Putamen (tissue), 1 donor: ENCODE results near the gene PRRC1.
A peak's percentile ranks its signal among the peaks of the same experiment; 100 is the strongest.

Source experiments
- DNase-seq: peaks from one replicate; pipeline ENCODE4 v3.0.0-alpha.2; 2016; ENCODE audit warnings: low spot score

Gene PRRC1

DNA sequence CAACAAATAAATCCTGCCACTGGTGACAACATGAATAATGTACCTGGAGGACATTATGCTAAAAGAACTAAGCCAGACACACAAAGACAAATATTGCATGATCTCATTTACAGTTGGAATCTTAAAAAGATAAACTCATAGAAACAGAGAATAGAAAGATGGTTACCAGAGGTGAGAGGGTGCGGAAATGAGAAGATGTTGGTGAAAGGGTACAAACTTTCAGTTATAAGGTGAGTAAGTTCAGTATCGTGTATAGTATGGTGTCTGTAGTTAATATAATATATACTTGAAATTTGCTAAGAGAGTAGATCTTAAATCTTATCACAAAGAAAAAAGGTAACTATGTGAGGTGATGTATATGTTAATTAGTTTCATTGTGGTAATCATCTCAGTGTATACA, 63.3 kb downstream of the PRRC1 start:
- DNase-seq = no peak

DNA sequence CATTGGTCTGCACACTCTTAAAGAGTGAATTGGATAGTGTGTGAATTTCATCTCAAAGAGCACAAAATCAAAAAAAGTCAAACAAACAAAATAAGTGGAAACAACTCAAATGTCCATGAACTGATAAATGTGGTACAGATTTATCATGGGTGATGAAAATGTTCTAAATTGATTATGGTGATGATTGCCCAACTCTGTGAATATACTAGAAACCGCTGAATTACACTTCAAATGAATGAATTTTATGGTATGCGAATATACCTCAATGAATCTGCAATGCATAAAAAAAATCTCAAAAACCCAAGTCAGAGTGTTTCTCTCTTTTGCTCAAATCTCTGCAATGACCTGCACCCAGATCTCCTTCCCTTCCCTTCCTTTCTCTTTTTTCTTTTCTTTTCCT, 64.0 kb downstream of the PRRC1 start:
- DNase-seq = no peak

DNA sequence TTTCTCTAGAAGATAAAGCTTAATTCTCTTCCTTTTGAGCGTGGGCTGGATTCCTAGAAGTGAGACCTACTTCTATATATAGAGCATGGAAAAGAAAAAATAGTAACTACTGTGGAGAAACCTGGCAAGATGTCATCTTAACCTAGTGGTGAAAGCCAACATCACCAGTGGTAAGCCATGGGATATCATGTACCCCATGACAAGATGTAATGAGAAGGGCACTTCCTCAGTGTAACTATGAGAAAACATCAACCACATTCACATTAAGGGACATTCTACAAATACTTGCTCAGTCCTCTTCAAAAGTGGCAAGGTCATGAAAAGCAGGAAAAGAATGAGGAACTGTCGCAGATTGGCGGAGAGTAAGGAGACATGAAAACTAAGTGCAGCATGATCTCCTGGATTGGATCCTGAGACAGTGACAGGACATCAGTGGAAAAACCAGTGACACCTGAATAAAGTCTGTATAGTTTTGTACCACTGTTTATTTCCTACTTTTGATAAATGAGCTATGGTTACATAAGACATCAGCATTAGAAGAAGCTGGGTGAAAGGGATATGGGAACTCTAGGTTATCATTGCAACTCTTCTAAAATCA, 65.4 kb downstream of the PRRC1 start:
- peak; percentile 3 for DNase-seq

DNA sequence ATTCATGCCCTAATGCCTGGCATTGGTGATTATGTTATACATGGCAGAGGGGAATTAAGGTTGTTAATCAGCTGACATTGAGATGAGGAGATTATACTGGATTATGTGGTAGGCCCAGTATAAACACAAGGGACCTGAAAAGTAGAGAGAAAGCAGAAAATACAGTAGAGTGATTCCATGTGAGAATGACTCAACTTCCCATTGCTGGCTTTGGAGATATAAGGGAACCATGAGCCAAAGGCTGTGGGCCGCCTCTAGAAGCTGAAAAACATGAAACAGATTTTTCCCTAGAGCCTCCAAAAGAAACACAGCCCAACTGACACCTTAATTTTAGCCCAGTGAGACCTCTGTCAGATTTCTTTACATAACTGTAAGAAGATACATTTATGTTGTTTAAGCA, 66.4 kb downstream of the PRRC1 start:
- no peak for DNase-seq

DNA sequence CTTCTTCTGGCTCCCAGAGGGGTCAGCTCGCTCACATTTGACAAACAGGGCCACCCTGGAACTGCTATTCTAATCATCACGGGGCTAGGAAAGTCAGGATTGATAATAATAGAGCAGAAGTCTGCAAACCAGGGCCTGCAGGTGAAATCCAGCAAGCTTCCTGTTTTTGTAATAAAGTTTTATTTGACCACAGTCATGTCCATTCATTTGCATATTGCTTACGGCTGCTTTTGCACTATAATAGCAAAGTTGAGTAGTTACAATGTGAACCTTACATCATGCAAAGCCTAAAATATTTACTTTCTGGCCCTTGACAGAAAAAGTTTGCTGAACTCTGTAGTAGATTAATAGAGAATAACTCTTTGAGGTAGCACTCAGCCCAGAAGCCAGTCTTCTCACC, 68.2 kb downstream of the PRRC1 start:
- DNase-seq = no peak

DNA sequence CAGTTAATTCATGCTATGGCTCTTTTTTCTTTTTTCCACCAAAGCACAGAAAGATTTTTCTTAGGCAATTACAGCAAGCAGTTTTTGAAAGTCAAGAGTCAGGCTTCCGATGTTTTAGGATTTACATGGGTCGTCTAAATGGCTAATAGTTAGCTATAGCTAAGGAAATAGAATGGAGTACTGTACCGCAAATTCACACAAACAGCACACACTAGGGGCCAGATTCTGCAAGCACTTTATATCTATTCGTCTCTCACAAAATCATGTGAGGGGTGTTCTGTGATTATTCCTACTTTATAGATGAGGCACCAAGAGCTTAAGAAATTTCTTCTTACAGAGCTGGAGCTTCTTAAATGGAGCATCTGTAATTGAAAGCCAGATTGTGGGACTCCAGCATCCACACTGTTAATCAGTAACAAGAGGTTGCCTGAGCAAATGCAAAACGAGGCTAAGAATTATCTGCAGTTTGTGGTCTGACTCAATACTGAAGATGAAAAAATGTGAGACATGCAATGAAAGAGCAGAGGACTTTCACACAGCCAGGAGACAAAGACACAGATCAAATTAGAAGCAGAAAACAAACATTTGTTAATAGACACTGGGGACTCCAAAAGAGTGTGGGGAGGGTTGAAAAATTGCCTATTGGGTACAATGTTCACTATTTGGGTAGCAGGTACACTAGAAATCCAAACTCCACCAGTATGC, 68.8 kb downstream of the PRRC1 start:
- DNase-seq = no peak

DNA sequence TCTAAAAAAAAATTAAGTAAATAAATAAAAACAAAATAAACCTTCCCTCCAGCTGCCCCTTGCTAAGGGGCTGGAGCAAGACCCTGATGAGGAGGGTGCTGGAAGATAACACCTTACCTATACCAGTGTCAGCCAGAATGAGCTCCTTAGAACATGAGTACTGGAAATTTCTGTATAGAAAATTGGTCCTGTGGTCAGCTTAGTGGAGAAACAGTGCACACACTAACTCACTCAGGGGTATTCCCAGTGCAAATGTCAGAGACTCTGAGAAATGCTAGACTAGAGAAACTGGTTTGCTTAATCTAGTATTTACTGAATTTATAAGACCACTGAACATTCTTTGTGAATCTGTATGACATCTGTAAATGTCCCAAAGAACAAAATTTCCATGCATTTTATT, 69.4 kb downstream of the PRRC1 start:
- no peak for DNase-seq

DNA sequence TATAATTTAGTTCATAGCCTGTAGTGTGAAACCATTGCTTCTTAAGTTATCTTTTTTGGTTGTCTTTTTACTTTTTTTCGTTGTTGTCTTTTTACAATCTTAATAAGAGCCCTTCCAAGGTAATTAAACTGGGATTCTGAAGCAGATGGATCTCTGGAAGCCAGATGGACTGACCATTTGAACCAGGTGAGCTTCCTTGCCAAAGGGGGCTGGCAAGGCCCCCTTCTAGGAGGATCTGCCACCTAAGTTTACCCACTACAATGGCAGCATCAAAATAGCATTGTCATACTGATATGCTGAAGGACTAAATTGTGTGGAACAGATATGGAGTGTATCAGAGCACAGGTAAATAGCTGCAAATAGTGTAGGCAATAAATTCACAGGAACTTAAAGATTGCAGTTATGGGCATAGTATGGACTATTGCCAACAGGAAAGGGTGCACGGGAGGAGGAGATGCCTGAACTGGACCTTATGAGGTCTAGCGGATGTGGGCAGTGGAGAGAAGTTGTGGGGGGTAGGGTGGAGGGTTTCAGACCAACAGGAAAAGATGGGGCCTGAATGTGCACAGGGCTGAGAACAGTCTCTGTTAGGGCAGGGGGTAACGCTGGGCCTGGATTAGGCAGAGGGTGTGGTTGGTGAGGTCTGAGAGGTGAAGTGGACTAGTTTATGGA, 69.9 kb downstream of the PRRC1 start:
- no peak for DNase-seq

DNA sequence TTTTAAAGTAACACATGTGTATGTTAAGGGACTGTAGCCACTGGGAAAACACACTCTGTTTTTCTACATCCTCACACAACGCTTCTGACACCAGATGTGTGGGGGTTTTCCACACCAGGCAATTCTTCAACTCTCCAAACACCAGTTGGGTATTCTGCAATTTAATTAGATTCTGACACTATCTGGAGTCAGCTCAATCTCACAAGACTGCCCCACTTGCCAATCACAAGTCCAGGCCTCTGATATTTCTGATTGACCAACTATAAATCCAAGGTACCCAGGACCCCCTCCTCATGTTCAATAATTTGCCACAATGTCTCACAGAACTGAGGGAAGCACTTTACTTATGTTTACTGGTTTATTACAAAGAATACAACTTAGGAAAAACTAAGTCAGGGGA, 70.9 kb downstream of the PRRC1 start:
- DNase-seq = no peak

DNA sequence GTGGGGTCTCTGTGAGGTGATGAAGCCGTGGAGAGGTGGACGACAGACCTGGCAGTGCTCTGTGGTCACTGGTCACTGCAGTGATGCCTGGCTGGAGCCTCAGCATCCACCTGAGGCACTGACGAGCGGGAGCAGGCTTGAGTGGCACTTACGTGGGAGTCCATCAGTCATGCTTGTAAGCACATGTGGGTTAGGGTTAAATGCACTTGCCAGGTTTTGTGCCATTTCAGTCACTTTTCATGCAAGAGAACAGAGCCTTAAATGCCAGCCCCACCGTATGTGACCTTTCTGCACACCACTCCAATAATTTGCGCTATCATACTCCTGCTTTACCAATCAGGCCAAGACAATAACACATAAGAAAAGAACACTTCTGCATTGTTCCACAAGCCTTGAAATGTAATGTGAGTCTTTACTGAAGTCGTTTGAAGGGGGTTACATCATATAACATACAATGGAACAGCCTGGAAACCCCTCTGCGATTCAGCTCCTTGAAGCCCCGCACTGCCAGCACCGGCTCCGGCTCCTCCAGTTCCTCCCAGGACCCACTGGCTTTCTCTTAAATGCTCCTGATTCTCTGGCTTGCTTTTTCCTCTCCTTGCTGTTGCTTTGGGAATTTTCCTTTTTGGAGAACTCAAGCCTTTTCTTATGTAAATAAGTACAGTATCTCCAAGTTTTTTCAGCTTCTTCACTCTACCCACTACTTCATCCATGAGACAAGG, 72.0 kb downstream of the PRRC1 start:
- no peak for DNase-seq

DNA sequence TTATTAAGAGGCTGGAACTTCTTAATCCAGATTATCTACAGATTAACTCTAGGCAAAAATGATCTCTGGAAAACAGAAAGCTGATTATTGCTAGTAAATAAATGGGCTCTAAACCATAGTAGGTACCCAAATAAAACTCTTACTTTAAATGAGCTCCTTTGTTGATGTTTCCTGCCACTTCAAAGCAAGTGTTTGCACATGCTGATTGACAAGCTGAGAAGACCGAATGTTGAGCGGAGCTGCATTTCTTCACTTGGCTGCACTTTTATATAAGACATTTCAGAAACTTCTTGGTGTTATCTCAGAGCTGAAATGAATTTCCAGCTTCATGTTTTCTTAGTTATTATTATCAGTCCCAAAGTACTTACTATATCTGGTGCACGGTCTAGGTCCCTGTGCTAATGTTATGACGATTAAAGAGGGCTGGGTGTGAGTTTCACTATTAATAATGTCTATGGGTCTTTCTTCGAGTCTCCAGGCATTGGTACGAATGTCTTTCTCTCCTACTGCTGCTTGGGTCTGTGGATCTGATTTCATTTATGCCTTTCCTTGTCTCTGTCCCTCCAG, 72.8 kb downstream of the PRRC1 start:
- DNase-seq = no peak

DNA sequence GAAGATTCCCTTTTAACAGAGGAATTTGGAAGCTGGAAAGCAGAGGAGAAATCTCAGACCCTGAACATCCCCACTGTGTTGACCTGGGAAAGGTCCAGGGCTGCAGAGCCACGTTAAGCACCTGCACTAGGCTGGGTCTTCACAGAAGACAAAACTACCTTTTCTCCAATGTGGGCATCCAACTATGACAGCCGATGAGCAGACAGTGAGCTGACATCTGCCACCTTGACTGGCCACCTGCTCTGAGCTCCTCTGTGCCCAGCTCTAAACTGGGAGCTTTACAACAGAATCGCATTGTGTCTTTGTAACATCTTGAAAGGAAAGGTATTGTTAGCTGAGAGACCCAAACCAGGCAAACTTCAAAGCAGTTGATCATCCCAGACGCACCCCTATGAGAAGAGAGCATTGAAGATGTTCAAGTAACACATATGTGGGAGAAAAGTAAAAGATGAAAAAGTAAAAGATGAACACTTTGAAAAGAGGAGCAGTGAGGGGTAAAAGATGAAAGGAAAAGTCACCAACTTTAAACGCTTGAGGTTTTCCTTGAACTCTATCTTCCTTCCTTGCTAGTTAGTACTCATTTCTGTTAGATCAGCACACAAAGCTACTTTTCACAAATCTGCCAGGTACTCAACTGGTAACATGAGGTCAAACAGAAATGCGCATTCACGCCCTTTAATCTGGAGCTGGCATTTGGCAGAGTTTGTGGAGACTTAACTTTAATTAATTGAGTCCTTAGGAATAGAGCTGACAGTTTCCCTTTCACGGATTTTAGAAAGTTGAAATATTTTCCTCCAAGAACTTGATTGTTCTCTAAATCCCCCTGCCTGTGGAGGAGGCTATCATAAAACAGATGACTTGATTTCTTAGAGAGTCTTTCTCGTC, 78.3 kb downstream of the PRRC1 start:
- no peak for DNase-seq

DNA sequence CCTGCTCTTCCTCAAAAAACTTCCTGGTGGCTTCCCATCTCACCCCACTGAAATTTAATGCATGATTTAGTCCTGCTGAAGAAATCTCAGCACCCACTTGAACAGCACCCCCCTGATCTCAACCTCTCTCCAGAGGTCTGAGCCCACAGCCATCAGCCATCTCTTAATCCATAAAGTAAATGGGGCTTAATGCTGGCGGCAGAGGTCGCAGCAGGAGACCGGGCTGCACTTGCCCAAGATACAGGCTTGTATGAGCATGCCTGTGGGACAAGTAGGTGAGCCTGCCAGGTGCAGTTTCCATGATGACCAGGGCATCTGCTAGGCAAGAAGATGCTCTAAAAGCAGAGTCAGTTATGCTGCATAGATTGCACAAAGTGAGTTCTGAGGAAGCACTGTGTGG, 79.1 kb downstream of the PRRC1 start:
- no peak for DNase-seq

DNA sequence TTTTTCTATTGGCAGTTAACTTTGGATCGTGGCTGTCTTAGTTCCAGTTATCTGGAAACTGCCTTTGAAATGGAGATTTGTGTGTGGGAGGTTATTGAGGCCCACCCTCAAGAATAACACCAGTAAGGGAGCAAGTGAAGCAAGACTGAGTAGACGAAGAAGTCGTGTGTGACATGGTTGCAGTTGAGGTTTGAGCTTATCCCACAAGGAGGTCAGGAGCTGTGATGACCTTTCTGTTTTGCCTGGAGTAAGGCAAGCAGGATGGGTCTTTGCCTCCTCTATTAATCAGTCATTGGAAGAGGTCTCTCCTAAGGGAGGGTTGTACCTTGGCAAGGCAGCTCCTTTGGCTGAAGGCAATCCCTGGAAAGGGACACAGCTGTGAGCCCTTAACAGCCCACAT, 81.9 kb downstream of the PRRC1 start:
- DNase-seq = no peak

DNA sequence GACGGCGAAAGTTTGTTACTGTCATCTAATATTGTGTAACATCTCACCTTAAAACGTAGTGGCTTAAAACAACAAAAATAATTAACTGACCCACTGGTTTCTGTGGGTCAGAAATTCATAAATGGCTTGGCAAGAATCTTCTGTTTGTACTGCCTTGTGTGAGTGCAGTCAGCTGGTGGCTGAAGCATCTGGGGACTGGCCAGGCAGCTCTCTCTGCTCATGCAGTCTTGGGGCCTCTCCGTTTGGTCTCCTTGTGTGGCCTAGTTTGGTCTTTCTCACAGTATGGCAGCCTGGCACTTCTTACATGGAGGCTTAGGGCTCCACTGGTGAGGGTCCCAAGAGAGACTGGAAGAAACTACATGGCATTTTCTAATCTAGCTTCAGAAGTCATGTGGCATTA, 82.4 kb downstream of the PRRC1 start:
- no peak for DNase-seq

DNA sequence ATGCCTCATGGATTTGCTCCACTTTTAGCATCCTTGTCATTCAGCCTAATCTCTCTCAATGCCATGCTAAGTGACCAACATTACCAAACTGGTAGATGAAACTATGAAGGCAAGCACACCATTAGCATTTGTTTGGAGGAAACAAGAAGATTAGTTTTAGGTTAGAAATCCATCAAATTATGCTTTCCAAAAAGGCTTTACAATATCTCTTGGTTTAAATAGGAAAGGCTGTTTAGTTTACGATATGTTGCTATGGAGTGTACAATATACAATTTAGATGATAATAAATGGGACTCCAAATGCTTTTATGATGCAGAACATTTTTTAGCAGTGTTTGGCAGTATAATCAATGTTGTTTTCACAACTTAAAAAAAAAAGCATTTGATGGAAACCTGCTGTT, 83.7 kb downstream of the PRRC1 start:
- DNase-seq = no peak

DNA sequence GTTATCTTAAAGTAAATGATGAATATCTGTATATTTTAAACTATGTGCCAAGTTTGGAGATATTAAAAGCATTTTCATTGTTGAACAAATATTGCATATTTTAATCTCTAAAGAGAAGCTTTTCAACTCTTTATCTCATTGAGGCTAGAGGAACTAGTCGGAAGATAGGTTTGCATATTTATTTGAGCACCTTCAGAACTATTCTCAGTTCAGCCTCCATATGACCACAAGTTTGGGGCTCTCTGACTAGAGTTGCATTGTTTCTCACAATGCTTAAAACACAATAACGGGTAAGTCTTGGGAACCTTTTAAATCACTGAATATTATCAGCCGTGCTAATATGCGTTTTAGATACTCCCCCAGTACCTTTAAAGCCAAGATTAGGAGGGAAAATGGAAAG, 84.2 kb downstream of the PRRC1 start:
- DNase-seq = no peak

DNA sequence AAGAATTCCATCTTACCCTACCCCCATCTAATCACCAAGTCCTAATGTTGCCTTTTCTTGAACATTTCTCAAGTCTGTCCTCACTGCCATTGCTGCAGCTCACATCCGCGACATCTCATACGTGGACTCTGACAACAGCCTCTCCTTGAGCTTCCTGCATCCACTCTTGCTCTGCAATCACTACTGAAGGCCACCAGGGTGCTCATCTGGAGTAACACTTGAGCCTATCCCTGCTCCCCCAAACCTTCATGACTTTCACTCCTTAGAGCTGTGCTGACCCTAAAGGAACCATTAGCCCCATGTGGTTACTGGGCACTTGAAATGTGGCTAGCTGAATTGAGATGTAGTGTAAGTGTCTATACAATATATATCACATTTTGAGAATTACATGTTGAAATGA, 85.0 kb downstream of the PRRC1 start:
- no peak for DNase-seq

DNA sequence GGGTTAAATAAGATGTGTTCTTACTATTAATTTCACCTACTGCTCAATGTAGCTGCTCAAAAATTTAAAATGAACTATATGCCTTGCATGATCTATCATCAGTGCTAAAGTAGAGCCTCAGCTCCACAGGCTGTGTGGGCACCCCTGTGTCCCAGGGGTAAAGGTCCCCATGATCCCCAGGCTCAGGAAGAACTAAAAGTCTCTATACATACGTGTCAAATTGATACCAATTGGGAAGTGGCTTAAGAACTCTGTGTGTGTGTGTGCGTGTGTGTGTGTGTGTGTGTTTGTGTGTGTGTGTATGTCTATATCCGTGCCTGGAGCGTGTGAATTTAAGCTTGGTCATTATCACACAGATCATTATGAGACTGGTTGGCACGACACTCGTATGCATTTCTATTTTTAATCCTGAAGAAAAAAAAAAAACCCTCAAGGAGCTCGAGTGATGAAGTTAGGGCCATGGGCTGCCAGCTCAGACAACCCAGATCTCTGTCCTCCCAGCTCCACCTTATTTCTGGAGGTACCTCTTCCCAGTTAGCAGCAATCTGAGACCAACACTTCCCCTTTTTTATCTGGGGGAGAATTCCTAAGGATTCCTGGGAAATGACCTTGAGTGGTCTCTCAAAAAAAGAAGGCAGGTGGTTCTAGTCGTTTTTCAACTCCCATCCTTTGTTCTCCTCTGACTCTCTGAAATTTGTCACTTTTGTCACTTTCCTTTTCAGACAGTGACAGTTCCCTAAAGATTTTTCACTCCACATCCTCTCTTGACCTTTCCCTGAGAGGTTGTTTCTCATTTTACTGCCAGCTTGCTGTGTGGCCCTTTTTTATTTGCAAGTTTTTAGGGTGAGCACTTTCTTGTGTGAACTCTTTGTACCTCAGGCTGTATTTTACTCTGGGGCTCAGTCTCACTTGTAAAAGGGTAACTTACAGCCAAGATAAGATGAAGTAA, 85.7 kb downstream of the PRRC1 start:
- DNase-seq = no peak
